ENCODE data around the gene TMEM151B.
"Not testable (repeated sequence)": the region's sequence is repeated elsewhere in the genome, so short reads cannot be mapped to it uniquely, and the experiment has no call there.

The TMEM151B gene

DNA sequence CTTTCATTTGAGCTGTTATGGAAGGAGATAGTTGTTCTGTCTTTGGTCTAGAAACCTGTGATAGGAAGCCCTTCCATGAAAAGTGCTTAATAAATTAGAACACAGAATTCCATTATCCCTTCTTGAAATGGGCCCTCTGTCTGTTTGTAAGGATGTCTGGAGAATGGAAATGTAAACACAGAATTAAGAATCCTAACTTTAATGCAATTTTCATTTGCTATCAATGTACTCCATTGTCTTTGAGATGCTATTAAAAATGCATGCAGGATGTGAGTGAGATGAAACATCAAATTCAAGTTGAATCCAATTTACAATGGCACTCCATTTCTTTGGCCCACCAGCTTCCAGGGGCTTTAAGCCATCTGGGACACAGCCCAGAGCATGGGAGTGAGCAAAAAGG lies 56.8 kb downstream of the TMEM151B start:
- H3K9ac ChIP-seq: no peak overlapping the region

DNA sequence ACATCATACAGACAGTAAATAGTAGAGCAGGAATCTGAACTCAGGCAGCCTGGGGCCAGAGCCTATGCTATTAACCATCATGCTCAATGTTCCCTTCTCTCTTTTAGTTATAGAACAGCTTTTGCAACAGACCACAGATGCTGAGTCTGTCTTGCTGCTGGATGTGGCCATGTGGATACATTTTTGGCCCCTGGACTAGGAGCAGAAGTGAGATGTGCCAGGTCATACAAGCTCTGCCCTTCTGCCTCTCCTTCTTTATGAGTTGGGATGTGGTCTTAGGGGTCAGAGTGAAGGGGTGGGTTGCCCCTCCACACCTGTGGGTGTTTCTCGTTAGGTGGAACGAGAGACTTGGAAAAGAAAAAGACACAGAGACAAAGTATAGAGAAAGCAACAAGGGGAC lies 57.5 kb downstream of the TMEM151B start:
- Histone ChIP-seq H3K4me2 (no peak overlapping the region), H3K27me3 (no peaks in the 10 kb centered on the region), H3K4me3 (no peak overlapping the region), H3K9me3 (replicated peaks in 1 of 11) (no peaks in the 10 kb centered on the region), H3K4me1 (peaks cover 0 to 5% (median 0%) of the 10 kb centered on the region in 10 experiments; a peak in 6 of 20 replicates), H3K27ac (no peak overlapping the region), H3K9ac (no peak overlapping the region), H3K36me3 (no peaks in the 10 kb centered on the region), H4K20me1 (no peaks in the 10 kb centered on the region)
- no peak for TF ChIP-seq Cebpa-rat (IDR thresholded peaks at IDR 0.05)

More for the DNA sequence above, 56.8 kb downstream of the TMEM151B start:
- H4K20me1 ChIP-seq: no peaks in the 10 kb centered on the region
- H3K27me3 ChIP-seq: no peaks in the 10 kb centered on the region
- H3K9me3 ChIP-seq (replicated peaks in 1 of 11): no peaks in the 10 kb centered on the region
- H3K4me3 ChIP-seq: no peak overlapping the region
- no peaks in the 10 kb centered on the region for H3K36me3 ChIP-seq
- TF ChIP-seq Cebpa-rat (IDR thresholded peaks at IDR 0.05): no peak
- no peaks in the 10 kb centered on the region for H3K4me1 ChIP-seq
- no peak overlapping the region for H3K27ac ChIP-seq
- H3K4me2 ChIP-seq: no peak overlapping the region

DNA sequence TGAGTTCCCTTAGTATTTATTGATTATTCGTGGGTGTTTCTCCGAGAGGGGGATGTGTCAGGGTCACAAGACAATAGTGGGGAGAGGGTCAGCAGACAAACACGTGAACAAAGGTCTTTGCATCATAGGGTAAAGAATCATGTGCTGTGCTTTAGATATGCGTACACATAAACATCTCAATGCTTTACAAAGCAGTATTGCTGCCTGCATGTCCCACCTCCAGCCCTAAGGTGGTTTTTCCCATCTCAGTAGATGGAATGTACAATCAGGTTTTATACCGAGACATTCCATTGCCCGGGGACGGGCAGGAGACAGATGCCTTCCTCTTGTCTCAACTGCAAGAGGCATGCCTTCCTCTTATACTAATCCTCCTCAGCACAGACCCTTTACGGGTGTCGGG lies 58.0 kb downstream of the TMEM151B start:
- not testable (repeated sequence) for H3K4me1 ChIP-seq; H3K4me2 ChIP-seq; H3K9me3 ChIP-seq (replicated peaks in 1 of 11); H3K27ac ChIP-seq; H3K27me3 ChIP-seq; H4K20me1 ChIP-seq; H3K36me3 ChIP-seq; H3K4me3 ChIP-seq; H3K9ac ChIP-seq

DNA sequence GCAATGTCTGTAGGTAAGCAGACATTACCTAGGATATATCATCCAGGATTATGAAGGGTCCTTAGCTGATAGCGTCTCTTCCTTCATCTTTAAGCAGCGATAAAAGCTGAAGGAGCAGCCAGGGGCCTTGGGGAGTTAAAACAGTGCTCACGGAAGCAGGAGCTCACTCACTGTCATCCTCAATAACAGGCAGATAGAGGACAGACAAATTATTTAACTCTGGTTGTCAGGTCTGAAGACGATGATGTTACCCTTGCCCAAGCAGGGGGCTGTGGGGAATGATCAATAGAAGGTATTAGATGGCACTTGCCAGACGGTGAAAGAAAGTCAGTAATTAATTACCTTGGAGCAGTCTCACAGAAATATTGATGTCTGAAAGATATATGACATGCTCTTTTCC lies 59.6 kb downstream of the TMEM151B start:
- Histone ChIP-seq H3K27ac (no peak overlapping the region), H3K4me3 (no peak overlapping the region), H4K20me1 (no peaks in the 10 kb centered on the region), H3K4me2 (no peak overlapping the region), H3K27me3 (no peaks in the 10 kb centered on the region), H3K36me3 (no peaks in the 10 kb centered on the region), H3K4me1 (peaks cover 0 to 19% (median 3%) of the 10 kb centered on the region in 10 experiments; a peak in 9 of 20 replicates), H3K9ac (no peak overlapping the region), H3K9me3 (replicated peaks in 1 of 11) (no peaks in the 10 kb centered on the region)
- no peak for TF ChIP-seq Cebpa-rat (IDR thresholded peaks at IDR 0.05)

GRCh38 chr6:44332585-44332984 lies 62.3 kb downstream of the TMEM151B start:
- Histone ChIP-seq H3K27ac (no peak overlapping the region), H4K20me1 (no peaks in the 10 kb centered on the region), H3K9me3 (replicated peaks in 1 of 11) (no peaks in the 10 kb centered on the region), H3K36me3 (no peaks in the 10 kb centered on the region), H3K27me3 (no peaks in the 10 kb centered on the region), H3K4me2 (peak overlapping the region in 2 of 11 experiments; percentile 33 to 62; a peak in 4 of 22 replicates), H3K4me3 (no peak overlapping the region), H3K4me1 (peaks cover 0 to 19% (median 3%) of the 10 kb centered on the region in 10 experiments; a peak in 9 of 20 replicates), H3K9ac (no peak overlapping the region)
- no peak for TF ChIP-seq Cebpa-rat (IDR thresholded peaks at IDR 0.05)

DNA sequence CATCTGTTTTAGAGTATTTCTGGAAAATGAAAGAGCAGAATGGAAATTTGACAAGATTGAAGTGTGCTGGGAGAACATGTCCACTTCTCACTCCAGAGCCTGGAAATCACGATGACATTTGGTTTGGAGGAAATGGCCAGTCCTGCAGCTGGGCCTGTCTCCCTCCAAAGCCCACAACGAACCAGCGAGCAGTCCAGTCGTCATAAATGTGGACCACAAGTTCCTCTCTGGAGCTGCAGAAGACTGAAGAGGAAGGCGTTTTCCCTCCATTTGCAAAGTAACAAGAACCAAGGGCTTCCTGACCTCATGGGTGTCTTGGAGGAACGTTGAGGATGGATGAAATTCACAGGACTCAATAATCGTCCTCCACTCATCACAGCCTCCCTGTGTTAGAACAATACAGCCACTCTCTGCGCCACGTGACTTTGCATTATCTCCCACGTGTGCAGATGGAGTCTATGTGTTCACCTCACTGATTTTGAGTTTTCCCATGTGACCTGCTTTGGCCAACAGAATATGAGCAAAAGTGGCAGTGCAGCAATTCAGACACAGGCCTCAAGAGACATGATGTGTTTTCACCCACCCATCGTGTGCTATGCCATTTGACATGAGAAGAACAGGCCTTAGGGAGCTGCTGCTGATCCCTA lies 63.1 kb downstream of the TMEM151B start:
- H3K27me3 ChIP-seq: no peaks in the 10 kb centered on the region

GRCh38 chr6:44333942-44334341 lies 63.7 kb downstream of the TMEM151B start:
- Histone ChIP-seq H3K9me3 (replicated peaks in 1 of 11) (no peaks in the 10 kb centered on the region), H3K36me3 (no peaks in the 10 kb centered on the region), H3K4me1 (peaks cover 0 to 19% (median 3%) of the 10 kb centered on the region in 10 experiments; a peak in 9 of 20 replicates), H4K20me1 (no peaks in the 10 kb centered on the region), H3K4me3 (no peak overlapping the region), H3K9ac (no peak overlapping the region), H3K4me2 (peak overlapping the region in 6 of 11 experiments; percentile 12 to 62 (median 30); a peak in 7 of 22 replicates), H3K27me3 (no peaks in the 10 kb centered on the region), H3K27ac (no peak overlapping the region)
- no peak for TF ChIP-seq Cebpa-rat (IDR thresholded peaks at IDR 0.05)

More for the DNA sequence above, 63.1 kb downstream of the TMEM151B start:
- Histone ChIP-seq H3K4me2 (peak overlapping the region in 6 of 11 experiments; percentile 12 to 62 (median 30); a peak in 8 of 22 replicates), H3K27ac (no peak overlapping the region), H3K4me1 (peaks cover 0 to 19% (median 3%) of the 10 kb centered on the region in 10 experiments; a peak in 9 of 20 replicates), H4K20me1 (no peaks in the 10 kb centered on the region), H3K36me3 (no peaks in the 10 kb centered on the region), H3K4me3 (no peak overlapping the region), H3K9me3 (replicated peaks in 1 of 11) (no peaks in the 10 kb centered on the region), H3K9ac (no peak overlapping the region)
- no peak for TF ChIP-seq Cebpa-rat (IDR thresholded peaks at IDR 0.05)

DNA sequence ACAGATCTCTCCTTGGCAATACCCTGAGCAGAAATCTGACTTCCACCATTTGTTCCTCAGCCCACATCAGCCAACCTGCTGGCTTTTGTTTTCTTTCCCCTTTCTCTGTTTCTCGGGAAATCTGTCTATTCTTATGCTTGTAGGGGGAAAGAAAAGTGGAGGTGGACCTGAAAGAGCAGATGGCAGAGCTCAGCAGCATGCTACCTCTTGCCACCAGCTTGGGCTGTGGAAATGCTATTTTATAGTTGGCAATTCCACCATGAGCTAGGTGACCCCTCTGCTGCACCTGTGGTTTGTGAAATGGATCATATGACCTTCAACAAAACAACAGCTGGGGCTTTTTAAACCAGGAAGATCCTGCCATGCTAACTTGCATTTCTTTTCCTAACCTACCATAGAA lies 65.4 kb downstream of the TMEM151B start:
- Histone ChIP-seq H3K4me1 (peaks cover 0 to 22% (median 12%) of the 10 kb centered on the region in 10 experiments; a peak in 13 of 20 replicates), H3K4me3 (no peak overlapping the region), H3K36me3 (no peaks in the 10 kb centered on the region), H3K27me3 (peaks cover 0 to 4% (median 0%) of the 10 kb centered on the region in 11 experiments; a peak in 2 of 22 replicates), H3K27ac (no peak overlapping the region), H3K9ac (no peak overlapping the region), H4K20me1 (no peaks in the 10 kb centered on the region), H3K9me3 (replicated peaks in 1 of 11) (no peaks in the 10 kb centered on the region), H3K4me2 (no peak overlapping the region)
- TF ChIP-seq Cebpa-rat (IDR thresholded peaks at IDR 0.05): no peak

DNA sequence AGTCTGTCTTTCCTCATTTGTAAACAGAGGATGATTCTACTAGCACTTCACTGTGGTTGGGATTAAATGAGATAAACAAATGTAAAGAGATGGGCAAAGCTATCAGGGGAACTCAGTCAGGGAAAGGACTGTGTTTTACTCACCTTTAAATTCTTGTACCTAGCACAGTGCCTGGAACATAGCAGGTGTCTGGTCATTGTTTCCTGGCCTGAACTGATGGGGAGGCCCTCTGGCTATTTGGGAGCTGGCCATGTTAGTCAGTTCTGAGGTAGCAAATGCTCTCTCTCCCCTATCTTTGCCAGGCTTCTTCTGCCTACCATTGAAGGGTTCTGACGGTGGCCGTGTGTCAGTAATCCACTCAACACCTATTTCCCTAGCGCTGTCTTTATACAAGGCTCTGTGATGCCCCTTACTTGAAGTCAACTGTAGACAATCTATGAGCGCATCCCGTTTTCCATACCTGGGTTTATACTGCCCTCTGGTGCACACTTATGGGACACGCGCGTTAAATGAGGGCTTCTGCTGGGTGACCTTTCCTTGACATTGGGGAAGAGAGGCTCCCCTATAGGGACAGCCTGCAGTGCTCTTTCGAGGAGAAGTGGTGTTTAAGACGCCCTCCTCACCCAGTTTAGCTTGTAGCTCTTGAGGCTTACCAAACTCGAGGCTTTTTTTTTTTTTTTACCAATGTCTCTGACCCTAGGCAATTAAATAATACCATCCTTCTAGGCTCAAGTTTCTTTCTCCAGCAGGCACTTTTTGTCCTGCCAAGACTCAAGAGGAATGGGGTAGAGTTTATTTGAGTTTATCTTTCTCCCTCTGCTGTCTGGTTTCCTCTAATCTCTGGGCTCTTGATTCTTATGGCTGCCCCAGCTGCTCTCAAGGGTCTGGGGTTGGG lies 68.2 kb downstream of the TMEM151B start:
- H3K9ac ChIP-seq: no peak overlapping the region
- peaks cover 6 to 39% (median 26%) of the 10 kb centered on the region in 10 experiments; a peak in 19 of 20 replicates for H3K4me1 ChIP-seq
- no peak overlapping the region for H3K4me3 ChIP-seq
- no peaks in the 10 kb centered on the region for H3K9me3 ChIP-seq (replicated peaks in 1 of 11)
- no peaks in the 10 kb centered on the region for H3K36me3 ChIP-seq
- peaks cover 12 to 32% (median 27%) of the 10 kb centered on the region in 11 experiments for H3K27me3 ChIP-seq
- H3K27ac ChIP-seq: peak overlapping the region in 1 of 11 experiments; percentile 19; a peak in 2 of 22 replicates
- H3K4me2 ChIP-seq: no peak overlapping the region
- no peak for TF ChIP-seq Cebpa-rat (IDR thresholded peaks at IDR 0.05)
- H4K20me1 ChIP-seq: no peaks in the 10 kb centered on the region; a peak in 2 of 22 replicates

Measured in BLaER1 treated with 17β-estradiol and CSF1 and Interleukin-3, amounts not matched to agents 10 nM and 100 nM (cell line).